Esophagus muscularis mucosa (tissue), 4 donors: ENCODE measurements around the gene ETFA. TPM values are rescaled to one million over a fixed set of nuclear protein-coding genes. Genes with fewer than 3 reads are reported as not detected.

Experiments
- DNase-seq: peaks from one replicate; pipeline ENCODE4 v3.0.0-alpha.2; 2017; ENCODE audit errors: extremely low spot score
- H3K27ac ChIP-seq, 4 donors: fragments of 200-600 bp; sonication (generic); replicated peaks in 1 of 4; 1 replicate in 3 of 4; 2 replicates in 1 of 4; pipeline ENCODE4 v1.5.1; 2016 to 2019; ENCODE audit warnings: mild to moderate bottlenecking in 1 of 4
- H3K27me3 ChIP-seq, 4 donors: fragments of 200-600 bp; sonication (generic); one replicate each; pipeline versions ENCODE4 v1.5.1 to v1.6.0; 2016 to 2019
- H3K36me3 ChIP-seq, 4 donors: fragments of 200-600 bp; sonication (generic); one replicate each; pipeline ENCODE4 v1.5.1; 2016 to 2019
- H3K4me1 ChIP-seq, 4 donors: fragments of 200-600 bp; sonication (generic); one replicate each; pipeline ENCODE4 v1.5.1; 2016 to 2019
- H3K4me3 ChIP-seq, 4 donors: fragments of 200-600 bp; sonication (generic); 1 replicate in 2 of 4; 2 replicates in 2 of 4; pipeline ENCODE4 v1.5.1; 2016 to 2019; ENCODE audit warnings: mild to moderate bottlenecking in 4 of 4, moderate library complexity in 1 of 4
- H3K9me3 ChIP-seq, 4 donors: fragments of 200-600 bp; sonication (generic); 1 replicate in 3 of 4; 2 replicates in 1 of 4; pipeline ENCODE4 v1.5.1; 2016 to 2019
- EP300 ChIP-seq: sonication (generic); formaldehyde crosslinking; IDR thresholded peaks from one replicate; pipeline ENCODE4 v1.6.1; 2017; ENCODE audit warnings: antibody characterized with exemption
- POLR2A ChIP-seq: fragments of 450-650 bp; IDR thresholded peaks from one replicate; pipeline ENCODE4 v1.6.1; 2017; ENCODE audit warnings: antibody characterized with exemption, moderate library complexity, mild to moderate bottlenecking, low read depth
- POLR2AphosphoS5 ChIP-seq, 2 donors: sonication (generic); formaldehyde crosslinking; IDR thresholded peaks; one replicate each; pipeline ENCODE4 v1.6.1; 2017; ENCODE audit warnings: antibody characterized with exemption in 2 of 2
- WGBS: methylation state at CpG from one replicate; pipeline ENCODE4 v1.1.5; 2018; 5-methylcytosine and 5-hydroxymethylcytosine counted together
- intact Hi-C: fragments of 100-400 bp; cut with DNase I; formaldehyde crosslinking; loops from one replicate; pipeline ENCODE4 v1.15.1; 2023
- total RNA-seq, 4 donors: library from RNA; depleted of rRNA; stranded (reverse); fragments of >200 nt; gene quantifications; one replicate each; pipeline versions ENCODE4 v1.1.0 to v1.2.1, GENCODE V29; 2016
- TF ChIP-seq, protein P1 (sequence below), 3 experiments: fragments of 200-600 bp in 2 of 3; fragments of 450-650 bp in 1 of 3; sonication (generic) in 2 of 3; IDR thresholded peaks; one replicate each; pipeline ENCODE4 v1.5.1; 2017 to 2019; ENCODE audit warnings: antibody characterized with exemption in 3 of 3, mild to moderate bottlenecking in 2 of 3, moderate library complexity in 1 of 3

The ETFA gene
- total RNA-seq, 4 donors from 2014 or later = 98.7 to 137 (median 130) TPM

DNA sequence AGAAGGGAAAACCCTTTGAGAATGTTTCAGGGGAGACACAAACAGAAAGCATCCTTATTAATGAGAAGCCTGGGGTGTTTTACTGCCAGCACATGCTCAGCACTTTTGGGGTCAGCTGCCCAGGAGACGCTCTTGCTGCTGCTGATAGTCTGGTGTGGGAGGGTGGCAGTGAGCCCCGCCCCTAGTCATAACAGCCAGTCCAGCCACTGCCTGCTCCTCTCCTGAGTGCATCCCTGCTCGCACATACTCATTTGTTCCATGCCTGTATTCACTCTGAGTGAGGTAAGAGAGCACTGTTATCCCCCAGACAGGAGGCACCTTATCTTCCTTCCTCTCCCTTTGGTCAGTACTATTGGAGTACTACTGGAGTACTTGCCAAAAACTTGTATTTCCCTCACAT is 101.3 kb downstream of the ETFA start:
- peaks cover 14 to 79% (median 57%) of the 10 kb centered on the region in 4 donors for H3K36me3 ChIP-seq
- no peak overlapping the region for H3K4me3 ChIP-seq
- no peaks in the 10 kb centered on the region for H3K27me3 ChIP-seq
- H3K27ac ChIP-seq = no peak overlapping the region
- intact Hi-C loops = no loop called here
- no peaks in the 10 kb centered on the region for H3K9me3 ChIP-seq
- DNase-seq = no peak
- peaks cover 0 to 10% (median 5%) of the 10 kb centered on the region in 4 donors for H3K4me1 ChIP-seq
- 97% methylated on average over 3 of the region's 3 CpGs for WGBS
- no peak for TF ChIP-seq POLR2AphosphoS5 (IDR thresholded peaks at IDR 0.05)
- TF ChIP-seq, protein P1, sequence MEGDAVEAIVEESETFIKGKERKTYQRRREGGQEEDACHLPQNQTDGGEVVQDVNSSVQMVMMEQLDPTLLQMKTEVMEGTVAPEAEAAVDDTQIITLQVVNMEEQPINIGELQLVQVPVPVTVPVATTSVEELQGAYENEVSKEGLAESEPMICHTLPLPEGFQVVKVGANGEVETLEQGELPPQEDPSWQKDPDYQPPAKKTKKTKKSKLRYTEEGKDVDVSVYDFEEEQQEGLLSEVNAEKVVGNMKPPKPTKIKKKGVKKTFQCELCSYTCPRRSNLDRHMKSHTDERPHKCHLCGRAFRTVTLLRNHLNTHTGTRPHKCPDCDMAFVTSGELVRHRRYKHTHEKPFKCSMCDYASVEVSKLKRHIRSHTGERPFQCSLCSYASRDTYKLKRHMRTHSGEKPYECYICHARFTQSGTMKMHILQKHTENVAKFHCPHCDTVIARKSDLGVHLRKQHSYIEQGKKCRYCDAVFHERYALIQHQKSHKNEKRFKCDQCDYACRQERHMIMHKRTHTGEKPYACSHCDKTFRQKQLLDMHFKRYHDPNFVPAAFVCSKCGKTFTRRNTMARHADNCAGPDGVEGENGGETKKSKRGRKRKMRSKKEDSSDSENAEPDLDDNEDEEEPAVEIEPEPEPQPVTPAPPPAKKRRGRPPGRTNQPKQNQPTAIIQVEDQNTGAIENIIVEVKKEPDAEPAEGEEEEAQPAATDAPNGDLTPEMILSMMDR (IDR thresholded peaks at IDR 0.05) = no peak
- TF ChIP-seq POLR2A = no peak
- no peak for TF ChIP-seq EP300

DNA sequence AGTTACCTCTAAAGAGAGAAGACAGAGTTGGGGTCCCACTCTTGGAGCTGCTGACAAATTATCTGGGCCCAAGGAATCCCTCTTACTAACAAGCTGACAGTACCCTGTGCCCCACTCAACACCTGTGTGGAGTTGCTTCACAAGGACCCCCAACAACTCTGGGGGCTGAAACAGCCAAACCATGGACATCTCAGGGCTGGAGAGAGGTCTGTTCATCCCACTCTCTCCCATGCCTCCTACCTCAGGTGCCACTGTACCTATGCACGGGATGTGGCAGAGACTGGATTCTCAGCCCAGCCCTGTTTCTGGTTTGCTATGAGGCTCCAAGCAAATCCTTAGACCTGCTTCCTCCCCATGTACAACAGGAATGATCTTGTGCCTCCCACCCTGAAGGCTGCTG is 101.7 kb downstream of the ETFA start:
- Histone ChIP-seq H3K4me3 (no peak overlapping the region), H3K36me3 (peaks cover 14 to 77% (median 53%) of the 10 kb centered on the region in 4 donors), H3K27ac (no peak overlapping the region), H3K4me1 (peaks cover 0 to 10% (median 5%) of the 10 kb centered on the region in 4 donors), H3K27me3 (no peaks in the 10 kb centered on the region), H3K9me3 (no peaks in the 10 kb centered on the region)
- intact Hi-C loops = no loop called here
- WGBS = 100% methylated on average over 1 of the region's 1 CpG
- DNase-seq = no peak
- TF ChIP-seq POLR2AphosphoS5 (IDR thresholded peaks at IDR 0.05) = no peak
- TF ChIP-seq EP300 = no peak
- no peak for TF ChIP-seq POLR2A
- TF ChIP-seq, protein P1 (IDR thresholded peaks at IDR 0.05) = no peak

DNA sequence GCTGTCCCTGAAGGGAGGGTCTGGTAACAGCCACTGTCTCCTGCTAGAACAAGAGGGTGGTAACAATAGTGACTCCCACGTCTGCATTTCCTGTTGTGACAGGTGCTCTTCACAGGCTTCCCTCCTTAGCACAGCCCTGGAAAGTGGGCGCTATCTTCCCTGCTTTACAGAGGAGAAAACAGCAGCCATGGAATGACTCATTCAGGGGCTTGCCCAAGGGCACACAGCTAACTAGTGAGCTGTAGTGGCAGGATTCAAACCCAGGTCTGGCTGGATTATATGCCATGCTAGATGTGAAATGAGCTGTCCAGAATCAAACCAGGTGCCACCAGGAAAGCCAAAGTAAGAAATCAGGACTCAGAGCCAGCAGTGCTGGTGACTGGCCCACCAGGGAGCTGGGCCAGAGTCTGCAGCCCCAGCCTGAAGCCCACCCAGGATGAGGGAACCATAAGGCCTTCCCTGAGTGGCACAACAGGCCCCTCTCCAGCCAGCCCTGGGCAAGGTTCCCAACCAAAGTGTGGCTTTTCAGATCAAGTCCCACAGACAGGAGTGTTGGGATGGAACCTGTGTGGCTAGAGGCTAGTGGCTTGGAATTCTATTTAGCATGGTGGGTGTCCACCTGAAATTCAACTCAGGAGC is 102.4 kb downstream of the ETFA start:
- no peak overlapping the region for H3K27ac ChIP-seq
- H3K36me3 ChIP-seq = peaks cover 14 to 77% (median 47%) of the 10 kb centered on the region in 4 donors
- peaks cover 0 to 10% (median 5%) of the 10 kb centered on the region in 4 donors for H3K4me1 ChIP-seq
- DNase-seq = no peak
- no peaks in the 10 kb centered on the region for H3K9me3 ChIP-seq
- no peaks in the 10 kb centered on the region for H3K27me3 ChIP-seq
- no peak overlapping the region for H3K4me3 ChIP-seq
- intact Hi-C loops = no loop called here
- TF ChIP-seq POLR2AphosphoS5 (IDR thresholded peaks at IDR 0.05) (no peak), EP300 (no peak), POLR2A (no peak)
- TF ChIP-seq, protein P1 (IDR thresholded peaks at IDR 0.05) = no peak
- WGBS = 83% methylated on average over 2 of the region's 2 CpGs

DNA sequence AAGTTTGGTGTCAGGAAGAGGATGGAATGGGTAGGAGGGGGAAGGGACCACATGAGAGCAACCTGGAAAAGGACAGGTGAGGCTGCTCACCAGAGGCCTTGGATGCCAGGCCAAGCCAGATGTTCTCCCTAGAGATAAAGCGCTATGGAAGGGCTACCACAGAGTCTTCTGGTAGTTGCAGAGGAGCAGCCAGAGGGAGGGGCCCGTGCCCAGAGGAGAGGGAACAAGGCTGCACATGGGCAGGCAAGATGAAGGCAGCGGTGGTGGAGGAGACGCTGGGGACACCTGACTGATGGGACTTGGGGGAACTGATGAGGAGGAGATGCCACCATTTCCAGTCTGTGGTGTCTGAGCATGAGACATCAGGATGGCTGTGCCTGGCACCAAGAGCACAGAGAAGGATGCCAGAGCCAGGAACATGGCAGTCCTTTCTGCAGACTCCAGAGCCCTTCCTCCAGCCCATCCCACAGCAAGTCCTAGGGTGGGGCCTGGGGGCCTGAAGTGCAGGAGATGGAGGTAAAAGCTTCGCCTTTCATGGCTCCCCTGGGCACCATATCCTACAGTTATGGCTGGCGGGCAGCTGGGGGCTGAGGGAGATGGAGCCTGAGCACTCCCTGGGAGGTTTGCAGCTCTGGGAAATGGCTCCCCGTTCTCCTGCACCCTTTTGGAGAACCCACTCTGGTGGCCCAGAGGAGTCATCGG is 103.0 kb downstream of the ETFA start:
- H3K4me3 ChIP-seq = no peak overlapping the region
- 95% methylated on average over 7 of the region's 8 CpGs for WGBS
- TF ChIP-seq, protein P1 (IDR thresholded peaks at IDR 0.05) = no peak
- TF ChIP-seq POLR2AphosphoS5 (IDR thresholded peaks at IDR 0.05) = no peak
- TF ChIP-seq EP300 = no peak
- no peak for TF ChIP-seq POLR2A
- no peak for DNase-seq
- peaks cover 14 to 77% (median 40%) of the 10 kb centered on the region in 4 donors for H3K36me3 ChIP-seq
- H3K4me1 ChIP-seq = peaks cover 0 to 10% (median 5%) of the 10 kb centered on the region in 4 donors
- no peak overlapping the region for H3K27ac ChIP-seq
- intact Hi-C loops = no loop called here
- H3K27me3 ChIP-seq = no peaks in the 10 kb centered on the region
- no peaks in the 10 kb centered on the region for H3K9me3 ChIP-seq
